Chondrocyte (in vitro differentiated cells): ENCODE measurements around the gene MRPL3. TPM values are rescaled to one million over a fixed set of nuclear protein-coding genes. Genes with fewer than 3 reads are reported as not detected.

Experiments used
- DNase-seq: peaks from one replicate; pipeline ENCODE4 v3.0.0; 2021; ENCODE audit warnings: mixed read lengths, low spot score
- H3K27ac Mint-ChIP-seq: one replicate; pipeline ENCODE4 v1.8.0; 2021; ENCODE audit warnings: mild to moderate bottlenecking, moderate library complexity, mixed read lengths; ENCODE audit not compliant: unreplicated experiment
- H3K27me3 Mint-ChIP-seq: 2 replicates; pipeline ENCODE4 v1.8.0; 2021; ENCODE audit warnings: low read depth, mixed read lengths
- H3K36me3 Mint-ChIP-seq: 2 replicates; pipeline ENCODE4 v1.8.0; 2021; ENCODE audit warnings: low read depth, mixed read lengths
- H3K4me1 Mint-ChIP-seq: 2 replicates; pipeline ENCODE4 v1.8.0; 2021; ENCODE audit warnings: low read depth, mild to moderate bottlenecking, mixed read lengths
- H3K4me3 Mint-ChIP-seq: one replicate; pipeline ENCODE4 v1.8.0; 2021; ENCODE audit warnings: mild to moderate bottlenecking, moderate library complexity, mixed read lengths; ENCODE audit not compliant: unreplicated experiment
- H3K9me3 Mint-ChIP-seq: 2 replicates; pipeline ENCODE4 v1.8.0; 2021; ENCODE audit warnings: low read depth, mixed read lengths
- CTCF ChIP-seq: fragments of 200-600 bp; sonication (generic); IDR thresholded peaks from 2 replicates; pipeline ENCODE4 v1.5.0; 2021; ENCODE audit warnings: antibody characterized with exemption, mild to moderate bottlenecking, moderate library complexity
- total RNA-seq: library from RNA; stranded (reverse); gene quantifications from 3 replicates; pipeline ENCODE4 v1.2.1, GENCODE V29; 2021

MRPL3 gene
- total RNA-seq, 1 donor from 2014 or later = 58.0 TPM

GRCh38 chr3:131546441-131546840, 43.7 kb upstream of the MRPL3 start:
- Mint-ChIP-seq H3K27me3 (peaks cover 15% of the 10 kb centered on the region), H3K36me3 (no peaks in the 10 kb centered on the region), H3K27ac (no peak overlapping the region), H3K9me3 (no peaks in the 10 kb centered on the region), H3K4me1 (peaks cover 5% of the 10 kb centered on the region), H3K4me3 (no peak overlapping the region)
- TF ChIP-seq CTCF = no peak
- DNase-seq = no peak

- Mint-ChIP-seq H3K4me3 (no peak overlapping the region), H3K36me3 (no peaks in the 10 kb centered on the region), H3K9me3 (no peaks in the 10 kb centered on the region), H3K27me3 (peaks cover 15% of the 10 kb centered on the region), H3K4me1 (peaks cover 5% of the 10 kb centered on the region), H3K27ac (no peak overlapping the region)
- no peak for DNase-seq
- TF ChIP-seq CTCF = no peak
These were observed 41.8 kb upstream of the MRPL3 start for GRCh38 chr3:131544557-131544956.

- Mint-ChIP-seq H3K9me3 (no peaks in the 10 kb centered on the region), H3K27ac (peak overlapping the region; percentile 19)
These were observed 40.9 kb upstream of the MRPL3 start for GRCh38 chr3:131543714-131544113.

GRCh38 chr3:131541288-131541687, 38.5 kb upstream of the MRPL3 start:
- no peak for DNase-seq
- Mint-ChIP-seq H3K4me3 (no peak overlapping the region), H3K27me3 (peaks cover 20% of the 10 kb centered on the region), H3K36me3 (no peaks in the 10 kb centered on the region), H3K9me3 (no peaks in the 10 kb centered on the region), H3K27ac (no peak overlapping the region), H3K4me1 (peaks cover 5% of the 10 kb centered on the region)
- TF ChIP-seq CTCF = no peak

More at GRCh38 chr3:131543714-131544113, 40.9 kb upstream of the MRPL3 start:
- Mint-ChIP-seq H3K4me1 (peaks cover 5% of the 10 kb centered on the region), H3K27me3 (peaks cover 20% of the 10 kb centered on the region), H3K36me3 (no peaks in the 10 kb centered on the region), H3K4me3 (no peak overlapping the region)
- no peak for DNase-seq
- peak; percentile 34 for TF ChIP-seq CTCF

- no peak for DNase-seq
- peaks cover 23% of the 10 kb centered on the region for H3K27me3 Mint-ChIP-seq
- no peak overlapping the region for H3K27ac Mint-ChIP-seq
- no peaks in the 10 kb centered on the region for H3K36me3 Mint-ChIP-seq
- H3K4me1 Mint-ChIP-seq = peaks cover 5% of the 10 kb centered on the region
- TF ChIP-seq CTCF = no peak
- H3K4me3 Mint-ChIP-seq = no peak overlapping the region
- H3K9me3 Mint-ChIP-seq = no peaks in the 10 kb centered on the region
These were observed 38.0 kb upstream of the MRPL3 start for GRCh38 chr3:131540821-131541220.
